GM21825 (cell line): Measurements from ENCODE around the gene ATP8A2.
"Not testable (repeated sequence)": the region's sequence is repeated elsewhere in the genome, so short reads cannot be mapped to it uniquely, and the experiment has no call there.

Source experiments
- ATAC-seq: cut with Tn5 transposase; IDR thresholded peaks from one replicate; pipeline ENCODE4 v1.9.1; 2021; ENCODE audit warnings: mild to moderate bottlenecking, moderate library complexity; ENCODE audit not compliant: unreplicated experiment

Gene ATP8A2

GRCh38 chr13:26053418-26053980, 681.7 kb downstream of the ATP8A2 start:
- ATAC-seq, result no peak

- no peak for ATAC-seq
Measured at GRCh38 chr13:26054896-26055295, 683.1 kb downstream of the ATP8A2 start.

GRCh38 chr13:26058704-26059103, 686.9 kb downstream of the ATP8A2 start:
- no peak for ATAC-seq

- no peak for ATAC-seq
Measured at GRCh38 chr13:26060357-26060756, 688.6 kb downstream of the ATP8A2 start.

- ATAC-seq, result no peak
Measured at GRCh38 chr13:26061256-26061655, 689.5 kb downstream of the ATP8A2 start.

GRCh38 chr13:26061947-26062346, 690.2 kb downstream of the ATP8A2 start:
- ATAC-seq, result no peak

- no peak for ATAC-seq
Measured at GRCh38 chr13:26062853-26063444, 691.2 kb downstream of the ATP8A2 start.

- not testable (repeated sequence) for ATAC-seq
Measured at GRCh38 chr13:26066492-26066891, 694.7 kb downstream of the ATP8A2 start.

GRCh38 chr13:26067601-26068000, 695.8 kb downstream of the ATP8A2 start:
- ATAC-seq, result no peak

- not testable (repeated sequence) for ATAC-seq
Measured at GRCh38 chr13:26068372-26068771, 696.6 kb downstream of the ATP8A2 start.

- not testable (repeated sequence) for ATAC-seq
Measured at GRCh38 chr13:26069642-26070041, 697.9 kb downstream of the ATP8A2 start.

GRCh38 chr13:26071691-26072090, 699.9 kb downstream of the ATP8A2 start:
- no peak for ATAC-seq

- ATAC-seq, result not testable (repeated sequence)
Measured at GRCh38 chr13:26072335-26072734, 700.6 kb downstream of the ATP8A2 start.

GRCh38 chr13:26074706-26075105, 702.9 kb downstream of the ATP8A2 start:
- ATAC-seq, result no peak
